GM12864 (cell line): ENCODE results near the gene AKAP13.

Experiments
- DNase-seq: peaks from one replicate; pipeline ENCODE4 v3.0.0-alpha.2; 2011; ENCODE audit warnings: low read depth
- H3K4me3 ChIP-seq: 2 replicates; pipeline ENCODE4 v1.5.1; 2011; ENCODE audit warnings: mild to moderate bottlenecking, low read depth, low read length, control low read depth
- TF ChIP-seq, protein P1 (sequence below): IDR thresholded peaks from 2 replicates; pipeline ENCODE4 v1.5.1; 2011; ENCODE audit warnings: low read depth, mild to moderate bottlenecking, moderate library complexity, low read length, control low read depth, inconsistent platforms; ENCODE audit errors: missing control alignments

Gene AKAP13

GRCh38 chr15:85744579-85744978 lies 364.2 kb downstream of the AKAP13 start:
- no peak for DNase-seq
- TF ChIP-seq, protein P1, sequence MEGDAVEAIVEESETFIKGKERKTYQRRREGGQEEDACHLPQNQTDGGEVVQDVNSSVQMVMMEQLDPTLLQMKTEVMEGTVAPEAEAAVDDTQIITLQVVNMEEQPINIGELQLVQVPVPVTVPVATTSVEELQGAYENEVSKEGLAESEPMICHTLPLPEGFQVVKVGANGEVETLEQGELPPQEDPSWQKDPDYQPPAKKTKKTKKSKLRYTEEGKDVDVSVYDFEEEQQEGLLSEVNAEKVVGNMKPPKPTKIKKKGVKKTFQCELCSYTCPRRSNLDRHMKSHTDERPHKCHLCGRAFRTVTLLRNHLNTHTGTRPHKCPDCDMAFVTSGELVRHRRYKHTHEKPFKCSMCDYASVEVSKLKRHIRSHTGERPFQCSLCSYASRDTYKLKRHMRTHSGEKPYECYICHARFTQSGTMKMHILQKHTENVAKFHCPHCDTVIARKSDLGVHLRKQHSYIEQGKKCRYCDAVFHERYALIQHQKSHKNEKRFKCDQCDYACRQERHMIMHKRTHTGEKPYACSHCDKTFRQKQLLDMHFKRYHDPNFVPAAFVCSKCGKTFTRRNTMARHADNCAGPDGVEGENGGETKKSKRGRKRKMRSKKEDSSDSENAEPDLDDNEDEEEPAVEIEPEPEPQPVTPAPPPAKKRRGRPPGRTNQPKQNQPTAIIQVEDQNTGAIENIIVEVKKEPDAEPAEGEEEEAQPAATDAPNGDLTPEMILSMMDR: no peak

DNA sequence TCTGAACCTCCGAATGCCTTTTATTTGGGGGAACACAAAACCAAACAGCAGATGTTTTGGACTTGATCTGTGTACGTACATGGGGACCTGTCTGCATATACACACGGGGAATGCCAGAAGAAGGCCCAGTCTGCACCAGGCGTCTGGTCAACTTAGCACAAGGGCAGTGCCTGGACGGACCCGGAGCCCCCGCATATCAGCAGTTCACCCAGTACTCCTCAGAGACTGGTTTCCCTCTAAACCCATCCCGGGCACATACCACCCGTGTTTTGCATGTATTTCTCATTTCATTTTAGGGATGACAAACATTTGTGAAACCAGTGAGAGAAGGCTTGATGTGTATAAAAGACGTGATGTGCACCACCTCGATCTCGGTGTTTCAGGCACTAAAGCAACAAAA lies 364.6 kb downstream of the AKAP13 start:
- DNase-seq: no peak
- TF ChIP-seq, protein P1: no peak
- no peak overlapping the region for H3K4me3 ChIP-seq

More at GRCh38 chr15:85744579-85744978, 364.2 kb downstream of the AKAP13 start:
- H3K4me3 ChIP-seq: no peak overlapping the region

DNA sequence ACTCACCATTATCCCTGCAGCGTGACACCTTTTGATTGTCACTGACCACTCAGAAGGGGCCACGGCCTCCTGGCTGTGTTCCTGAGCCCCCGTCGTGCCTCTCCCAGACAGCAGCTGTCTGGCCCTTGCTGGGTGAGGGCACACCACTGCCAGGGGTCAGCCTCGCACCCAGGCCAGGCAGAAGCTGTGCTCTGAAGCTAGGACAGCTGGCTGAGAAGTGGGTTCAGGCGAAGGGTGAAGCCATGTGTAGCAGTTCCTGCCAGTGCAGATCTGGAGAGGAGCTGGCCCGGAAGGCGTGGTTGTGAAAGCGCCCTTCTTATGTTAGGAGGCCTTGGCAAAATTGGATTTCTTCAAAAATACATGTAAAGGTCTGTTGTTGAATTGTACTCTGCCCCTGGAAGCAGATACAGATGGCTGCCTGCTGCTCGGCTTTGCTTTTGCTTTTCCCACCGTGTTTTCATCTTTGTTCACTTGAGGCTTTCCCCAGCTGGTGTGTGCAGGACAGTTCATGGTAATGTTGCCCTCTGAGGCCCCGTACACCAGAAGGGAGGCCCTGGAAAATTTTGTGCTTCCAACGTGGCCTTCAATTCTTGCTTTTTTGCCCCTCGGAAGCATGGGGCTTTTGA lies 365.2 kb downstream of the AKAP13 start:
- TF ChIP-seq, protein P1: no peak
- no peak overlapping the region for H3K4me3 ChIP-seq
- DNase-seq: no peak

- TF ChIP-seq, protein P1: no peak
- no peak for DNase-seq
- no peak overlapping the region for H3K4me3 ChIP-seq
Observed at GRCh38 chr15:85746641-85747040, 366.2 kb downstream of the AKAP13 start.

DNA sequence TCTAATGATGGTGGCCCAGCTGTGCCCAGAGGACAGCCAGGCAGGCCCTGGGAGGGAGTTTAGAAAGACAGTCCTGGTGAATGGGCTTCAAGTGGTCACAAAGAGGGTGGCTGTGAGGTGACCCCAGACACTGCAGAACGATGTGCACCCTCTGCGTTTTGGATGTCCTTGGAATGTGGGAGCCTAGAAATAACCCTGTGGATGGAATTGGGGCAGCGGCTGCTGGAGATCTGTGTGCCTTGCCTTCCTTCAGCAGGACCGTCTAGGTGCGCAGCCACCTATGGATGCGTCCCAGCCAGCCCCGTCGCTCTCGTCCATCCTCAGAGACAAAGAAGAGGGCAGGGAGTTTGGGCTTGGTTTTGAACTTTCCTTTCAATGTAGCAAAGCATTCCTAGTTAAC lies 367.8 kb downstream of the AKAP13 start:
- DNase-seq: no peak
- TF ChIP-seq, protein P1: no peak
- no peak overlapping the region for H3K4me3 ChIP-seq

GRCh38 chr15:85748729-85749128 lies 368.3 kb downstream of the AKAP13 start:
- DNase-seq: no peak
- no peak overlapping the region for H3K4me3 ChIP-seq
- TF ChIP-seq, protein P1: no peak
